ENCODE measurements around the gene ELMOD3. TPM values are rescaled to one million over a fixed set of nuclear protein-coding genes. Genes with fewer than 3 reads are reported as not detected.
"Not testable (repeated sequence)": the region's sequence is repeated elsewhere in the genome, so short reads cannot be mapped to it uniquely, and the experiment has no call there.

Gene ELMOD3
- polyA plus RNA-seq, 2 donors = 8.7 to 16.1 TPM

- Histone ChIP-seq H3K9me3 (ENCODE audit: control insufficient read depth in 2 of 2, insufficient read depth in 1 of 2, low read depth in 1 of 2, low read length in 1 of 2) (no peaks in the 10 kb centered on the region), H3K27ac (ENCODE audit: low read depth in 2 of 2, low read length in 1 of 2) (peak overlapping the region in 1 of 2 donors; percentile 11), H3K36me3 (ENCODE audit: control insufficient read depth in 2 of 2, insufficient read depth in 2 of 2, low read length in 1 of 2) (peaks cover 16 to 20% of the 10 kb centered on the region in 2 donors), H3K4me1 (ENCODE audit: control insufficient read depth in 2 of 2, insufficient read depth in 2 of 2, low read length in 1 of 2) (peaks cover 0 to under 1% of the 10 kb centered on the region in 2 donors), H3K4me3 (ENCODE audit: low read depth in 1 of 2, low read length in 2 of 2) (no peak overlapping the region), H3K27me3 (ENCODE audit: control insufficient read depth in 1 of 2, insufficient read depth in 2 of 2, low read length in 2 of 2) (no peaks in the 10 kb centered on the region)
- WGBS, 2 donors = 59 to 63% methylated on average over 11 of the region's 11 CpGs
Observed at GRCh38 chr2:85318222-85319074, 36.1 kb upstream of the ELMOD3 start.

GRCh38 chr2:85319796-85320195 is 34.8 kb upstream of the ELMOD3 start:
- Histone ChIP-seq H3K27me3 (ENCODE audit: control insufficient read depth in 1 of 2, insufficient read depth in 2 of 2, low read length in 2 of 2) (no peaks in the 10 kb centered on the region), H3K9me3 (ENCODE audit: control insufficient read depth in 2 of 2, insufficient read depth in 1 of 2, low read depth in 1 of 2, low read length in 1 of 2) (no peaks in the 10 kb centered on the region), H3K27ac (ENCODE audit: low read depth in 2 of 2, low read length in 1 of 2) (no peak overlapping the region), H3K4me3 (ENCODE audit: low read depth in 1 of 2, low read length in 2 of 2) (no peak overlapping the region), H3K4me1 (ENCODE audit: control insufficient read depth in 2 of 2, insufficient read depth in 2 of 2, low read length in 1 of 2) (peaks cover 0 to 8% of the 10 kb centered on the region in 2 donors), H3K36me3 (ENCODE audit: control insufficient read depth in 2 of 2, insufficient read depth in 2 of 2, low read length in 1 of 2) (peaks cover 21 to 27% of the 10 kb centered on the region in 2 donors)
- 90 to 95% methylated on average over 4 of the region's 4 CpGs for WGBS, 2 donors

GRCh38 chr2:85323351-85323987 is 31.1 kb upstream of the ELMOD3 start:
- 82% methylated on average over 9 of the region's 9 CpGs for WGBS, 2 donors
- Histone ChIP-seq H3K27ac (ENCODE audit: low read depth in 2 of 2, low read length in 1 of 2) (no peak overlapping the region), H3K4me1 (ENCODE audit: control insufficient read depth in 2 of 2, insufficient read depth in 2 of 2, low read length in 1 of 2) (peaks cover 0 to 17% of the 10 kb centered on the region in 2 donors), H3K36me3 (ENCODE audit: control insufficient read depth in 2 of 2, insufficient read depth in 2 of 2, low read length in 1 of 2) (peaks cover 17 to 18% of the 10 kb centered on the region in 2 donors), H3K27me3 (ENCODE audit: control insufficient read depth in 1 of 2, insufficient read depth in 2 of 2, low read length in 2 of 2) (no peaks in the 10 kb centered on the region), H3K4me3 (ENCODE audit: low read depth in 1 of 2, low read length in 2 of 2) (no peak overlapping the region), H3K9me3 (ENCODE audit: control insufficient read depth in 2 of 2, insufficient read depth in 1 of 2, low read depth in 1 of 2, low read length in 1 of 2) (no peaks in the 10 kb centered on the region)

- Histone ChIP-seq H3K4me1 (ENCODE audit: control insufficient read depth in 2 of 2, insufficient read depth in 2 of 2, low read length in 1 of 2) (peaks cover 0 to 17% of the 10 kb centered on the region in 2 donors), H3K36me3 (ENCODE audit: control insufficient read depth in 2 of 2, insufficient read depth in 2 of 2, low read length in 1 of 2) (peaks cover 16 to 17% of the 10 kb centered on the region in 2 donors)
- not testable (repeated sequence) for H3K27me3 ChIP-seq (ENCODE audit: control insufficient read depth in 1 of 2, insufficient read depth in 2 of 2, low read length in 2 of 2); H3K4me3 ChIP-seq (ENCODE audit: low read depth in 1 of 2, low read length in 2 of 2); H3K27ac ChIP-seq (ENCODE audit: low read depth in 2 of 2, low read length in 1 of 2); H3K9me3 ChIP-seq (ENCODE audit: control insufficient read depth in 2 of 2, insufficient read depth in 1 of 2, low read depth in 1 of 2, low read length in 1 of 2)
- WGBS, 2 donors = 84 to 91% methylated on average over 9 to 11 of the region's 11 CpGs
Observed at GRCh38 chr2:85323988-85324367, 30.6 kb upstream of the ELMOD3 start.

GRCh38 chr2:85324639-85325465 is 29.7 kb upstream of the ELMOD3 start:
- H3K27ac ChIP-seq (ENCODE audit: low read depth in 2 of 2, low read length in 1 of 2) = peak overlapping the region in 1 of 2 donors; percentile 48
- 32 to 53% methylated on average over 10 of the region's 10 CpGs for WGBS, 2 donors
- H3K4me3 ChIP-seq (ENCODE audit: low read depth in 1 of 2, low read length in 2 of 2) = peak overlapping the region in 1 of 2 donors; percentile 95
- H3K36me3 ChIP-seq (ENCODE audit: control insufficient read depth in 2 of 2, insufficient read depth in 2 of 2, low read length in 1 of 2) = peaks cover 16 to 17% of the 10 kb centered on the region in 2 donors
- no peaks in the 10 kb centered on the region for H3K27me3 ChIP-seq (ENCODE audit: control insufficient read depth in 1 of 2, insufficient read depth in 2 of 2, low read length in 2 of 2)
- H3K4me1 ChIP-seq (ENCODE audit: control insufficient read depth in 2 of 2, insufficient read depth in 2 of 2, low read length in 1 of 2) = peaks cover 0 to 17% of the 10 kb centered on the region in 2 donors
- no peaks in the 10 kb centered on the region for H3K9me3 ChIP-seq (ENCODE audit: control insufficient read depth in 2 of 2, insufficient read depth in 1 of 2, low read depth in 1 of 2, low read length in 1 of 2)

- no peak overlapping the region for H3K27ac ChIP-seq (ENCODE audit: low read depth in 2 of 2, low read length in 1 of 2)
- peak overlapping the region; percentile 18 to 95 for H3K4me3 ChIP-seq (ENCODE audit: low read depth in 1 of 2, low read length in 2 of 2)
- H3K27me3 ChIP-seq (ENCODE audit: control insufficient read depth in 1 of 2, insufficient read depth in 2 of 2, low read length in 2 of 2) = no peaks in the 10 kb centered on the region
- H3K4me1 ChIP-seq (ENCODE audit: control insufficient read depth in 2 of 2, insufficient read depth in 2 of 2, low read length in 1 of 2) = peaks cover 0 to 17% of the 10 kb centered on the region in 2 donors
- peaks cover 16% of the 10 kb centered on the region in 2 donors for H3K36me3 ChIP-seq (ENCODE audit: control insufficient read depth in 2 of 2, insufficient read depth in 2 of 2, low read length in 1 of 2)
- WGBS, 2 donors = 44 to 57% methylated on average over 9 of the region's 9 CpGs
- H3K9me3 ChIP-seq (ENCODE audit: control insufficient read depth in 2 of 2, insufficient read depth in 1 of 2, low read depth in 1 of 2, low read length in 1 of 2) = no peaks in the 10 kb centered on the region
Observed at GRCh38 chr2:85325466-85325811, 29.1 kb upstream of the ELMOD3 start.

- Histone ChIP-seq H3K4me1 (ENCODE audit: control insufficient read depth in 2 of 2, insufficient read depth in 2 of 2, low read length in 1 of 2) (peaks cover 0 to 17% of the 10 kb centered on the region in 2 donors), H3K36me3 (ENCODE audit: control insufficient read depth in 2 of 2, insufficient read depth in 2 of 2, low read length in 1 of 2) (peaks cover 10 to 13% of the 10 kb centered on the region in 2 donors), H3K27ac (ENCODE audit: low read depth in 2 of 2, low read length in 1 of 2) (peak overlapping the region; percentile 94 to 98), H3K4me3 (ENCODE audit: low read depth in 1 of 2, low read length in 2 of 2) (peak overlapping the region; percentile 80 to 95), H3K9me3 (ENCODE audit: control insufficient read depth in 2 of 2, insufficient read depth in 1 of 2, low read depth in 1 of 2, low read length in 1 of 2) (no peaks in the 10 kb centered on the region), H3K27me3 (ENCODE audit: control insufficient read depth in 1 of 2, insufficient read depth in 2 of 2, low read length in 2 of 2) (no peaks in the 10 kb centered on the region)
- WGBS, 2 donors = 12% methylated on average over 32 of the region's 32 CpGs
Observed at GRCh38 chr2:85326406-85327159, 28.0 kb upstream of the ELMOD3 start.

- WGBS, 2 donors = 2% methylated on average over 40 to 41 of the region's 41 CpGs
Observed at GRCh38 chr2:85327160-85327821, 27.3 kb upstream of the ELMOD3 start.

More at GRCh38 chr2:85327160-85327821, 27.3 kb upstream of the ELMOD3 start:
- Histone ChIP-seq H3K9me3 (ENCODE audit: control insufficient read depth in 2 of 2, insufficient read depth in 1 of 2, low read depth in 1 of 2, low read length in 1 of 2) (no peaks in the 10 kb centered on the region), H3K4me3 (ENCODE audit: low read depth in 1 of 2, low read length in 2 of 2) (peak overlapping the region; percentile 80 to 95), H3K4me1 (ENCODE audit: control insufficient read depth in 2 of 2, insufficient read depth in 2 of 2, low read length in 1 of 2) (peaks cover 0 to 17% of the 10 kb centered on the region in 2 donors), H3K36me3 (ENCODE audit: control insufficient read depth in 2 of 2, insufficient read depth in 2 of 2, low read length in 1 of 2) (peaks cover 8 to 11% of the 10 kb centered on the region in 2 donors), H3K27ac (ENCODE audit: low read depth in 2 of 2, low read length in 1 of 2) (peak overlapping the region; percentile 94 to 98), H3K27me3 (ENCODE audit: control insufficient read depth in 1 of 2, insufficient read depth in 2 of 2, low read length in 2 of 2) (no peaks in the 10 kb centered on the region)

Data from esophagus (tissue), 2 donors.